Testis (tissue), 3 donors: ENCODE data around the gene OTUD4. TPM values are rescaled to one million over a fixed set of nuclear protein-coding genes. Genes with fewer than 3 reads are reported as not detected.

ENCODE experiments used
- DNase-seq: peaks from one replicate; pipeline ENCODE4 v3.0.0-alpha.2; 2019
- H3K27ac ChIP-seq, 2 donors: fragments of 200-600 bp; sonication (generic); one replicate each; pipeline ENCODE4 v1.5.1; 2019
- H3K27me3 ChIP-seq: fragments of 200-600 bp; sonication (generic); one replicate; pipeline ENCODE4 v1.5.1; 2019
- H3K36me3 ChIP-seq: fragments of 200-600 bp; sonication (generic); one replicate; pipeline ENCODE4 v1.5.1; 2017; ENCODE audit warnings: low read depth; ENCODE audit errors: missing control alignments
- H3K4me1 ChIP-seq: fragments of 200-600 bp; sonication (generic); one replicate; pipeline ENCODE4 v1.5.1; 2019
- H3K4me3 ChIP-seq, 2 donors: fragments of 200-600 bp; sonication (generic); one replicate each; pipeline ENCODE4 v1.5.1; 2017 to 2019
- H3K9me3 ChIP-seq: fragments of 200-600 bp; sonication (generic); one replicate; pipeline ENCODE4 v1.5.1; 2017
- POLR2A ChIP-seq: fragments of 450-650 bp; IDR thresholded peaks from one replicate; pipeline ENCODE4 v1.6.1; 2017; ENCODE audit warnings: antibody characterized with exemption, mild to moderate bottlenecking, moderate library complexity
- WGBS, 2 donors: methylation state at CpG; one replicate each; pipeline ENCODE4 v1.1.5; 2018; 5-methylcytosine and 5-hydroxymethylcytosine counted together
- intact Hi-C: fragments of 100-400 bp; cut with DNase I; formaldehyde crosslinking; loops from one replicate; pipeline ENCODE4 v1.15.1; 2023; ENCODE audit warnings: low total_unique reads
- polyA plus RNA-seq: library from polyadenylated mRNA; stranded (reverse); fragments of 350-450 nt; fragmentation: Illumina TruSeq; extraction: RNeasy Lipid Tissue Mini Kit (QIAGEN cat#74804); gene quantifications from one replicate; pipeline ENCODE4 v1.2.3, GENCODE V29; 2014; ENCODE audit warnings: low read depth, low replicate concordance; ENCODE audit not compliant: insufficient read depth
- total RNA-seq, 2 donors: library from RNA; depleted of rRNA; stranded (reverse); fragments of >200 nt; gene quantifications; one replicate each; pipeline ENCODE4 v1.2.3, GENCODE V29; 2016
- TF ChIP-seq, protein P1 (sequence below), 3 experiments: fragments of 450-650 bp in 2 of 3; fragments of 200-600 bp in 1 of 3; sonication (generic) in 1 of 3; IDR thresholded peaks; one replicate each; pipeline ENCODE4 v1.5.1; 2016 to 2019; ENCODE audit warnings: antibody characterized with exemption in 3 of 3, mild to moderate bottlenecking in 2 of 3, moderate library complexity in 1 of 3

Gene OTUD4
- total and polyA plus RNA-seq, 3 donors from 2014 or later = 68.8 to 93.9 (median 90.9) TPM

DNA sequence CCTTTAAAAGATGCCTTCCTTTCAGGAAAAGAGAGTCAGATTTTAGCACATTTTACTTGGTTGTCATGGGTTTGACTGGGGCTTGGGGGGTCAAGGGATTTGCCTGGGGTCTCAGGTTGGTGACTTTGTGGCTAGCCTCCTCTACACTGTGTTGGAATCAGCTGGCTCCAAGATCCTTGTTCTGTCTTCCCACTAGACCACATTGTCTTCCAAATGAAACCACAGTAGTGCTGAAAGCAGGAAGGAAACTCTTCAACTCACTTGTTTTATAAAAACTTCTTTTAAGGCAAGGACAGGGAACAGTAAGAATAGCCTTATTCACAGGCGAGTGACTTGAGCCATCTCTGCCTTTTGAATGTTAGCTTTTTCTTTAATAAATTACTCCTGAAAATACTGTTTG lies 37.0 kb upstream of the OTUD4 start:
- Histone ChIP-seq H3K27me3 (no peaks in the 10 kb centered on the region), H3K36me3 (no peaks in the 10 kb centered on the region), H3K27ac (no peak overlapping the region), H3K9me3 (no peaks in the 10 kb centered on the region), H3K4me3 (no peak overlapping the region), H3K4me1 (no peaks in the 10 kb centered on the region)
- DNase-seq = no peak
- TF ChIP-seq, protein P1, sequence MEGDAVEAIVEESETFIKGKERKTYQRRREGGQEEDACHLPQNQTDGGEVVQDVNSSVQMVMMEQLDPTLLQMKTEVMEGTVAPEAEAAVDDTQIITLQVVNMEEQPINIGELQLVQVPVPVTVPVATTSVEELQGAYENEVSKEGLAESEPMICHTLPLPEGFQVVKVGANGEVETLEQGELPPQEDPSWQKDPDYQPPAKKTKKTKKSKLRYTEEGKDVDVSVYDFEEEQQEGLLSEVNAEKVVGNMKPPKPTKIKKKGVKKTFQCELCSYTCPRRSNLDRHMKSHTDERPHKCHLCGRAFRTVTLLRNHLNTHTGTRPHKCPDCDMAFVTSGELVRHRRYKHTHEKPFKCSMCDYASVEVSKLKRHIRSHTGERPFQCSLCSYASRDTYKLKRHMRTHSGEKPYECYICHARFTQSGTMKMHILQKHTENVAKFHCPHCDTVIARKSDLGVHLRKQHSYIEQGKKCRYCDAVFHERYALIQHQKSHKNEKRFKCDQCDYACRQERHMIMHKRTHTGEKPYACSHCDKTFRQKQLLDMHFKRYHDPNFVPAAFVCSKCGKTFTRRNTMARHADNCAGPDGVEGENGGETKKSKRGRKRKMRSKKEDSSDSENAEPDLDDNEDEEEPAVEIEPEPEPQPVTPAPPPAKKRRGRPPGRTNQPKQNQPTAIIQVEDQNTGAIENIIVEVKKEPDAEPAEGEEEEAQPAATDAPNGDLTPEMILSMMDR (IDR thresholded peaks at IDR 0.05) = no peak
- no peak for TF ChIP-seq POLR2A
- intact Hi-C loops = no loop called here
- 65 to 76% methylated on average over 1 of the region's 1 CpG for WGBS, 2 donors

DNA sequence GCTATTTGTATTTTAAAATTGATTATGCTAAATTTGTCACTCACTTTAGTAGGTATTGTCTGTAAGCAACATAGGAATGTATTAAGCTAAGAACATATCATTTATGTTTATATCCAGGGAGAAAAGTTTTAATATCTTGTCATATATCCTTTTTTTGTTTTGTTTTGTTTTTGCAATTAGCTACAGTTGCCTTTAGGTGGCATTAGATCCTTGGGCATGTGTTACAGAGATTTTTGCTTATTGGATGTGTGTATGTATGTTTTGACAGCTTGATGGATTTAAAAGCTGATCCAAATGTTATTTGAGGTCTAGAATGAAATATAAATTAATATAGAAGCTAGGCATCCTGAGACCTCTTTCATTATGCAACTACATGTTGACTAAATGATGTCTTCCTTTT lies 36.1 kb upstream of the OTUD4 start:
- H3K27me3 ChIP-seq = no peaks in the 10 kb centered on the region

DNA sequence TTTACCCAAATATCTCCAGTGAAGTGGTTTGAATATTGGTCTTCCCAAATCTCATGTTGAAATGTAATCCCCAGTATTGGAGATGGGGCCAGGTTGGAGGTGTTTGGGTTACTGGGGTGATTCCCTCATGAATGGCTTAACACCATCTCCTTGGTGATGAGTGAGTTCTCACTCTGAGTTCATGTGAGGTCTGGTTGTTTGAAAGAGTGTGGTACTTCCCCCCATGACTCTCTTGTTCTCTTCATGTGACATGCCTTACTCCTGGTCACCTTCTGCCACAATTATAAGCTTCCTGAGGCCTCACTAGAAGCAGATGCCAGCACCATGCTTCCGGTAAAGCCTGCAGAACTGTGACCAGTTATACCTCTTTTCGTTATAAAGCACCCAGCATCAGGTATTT lies 32.9 kb upstream of the OTUD4 start:
- H3K27ac ChIP-seq = no peak overlapping the region
- WGBS, 2 donors = 91 to 92% methylated on average over 2 of the region's 2 CpGs
- intact Hi-C loops = no loop called here

More for the DNA sequence above, 36.1 kb upstream of the OTUD4 start:
- no peaks in the 10 kb centered on the region for H3K4me1 ChIP-seq
- TF ChIP-seq POLR2A = no peak
- TF ChIP-seq, protein P1 (IDR thresholded peaks at IDR 0.05) = peak in 1 of 3 experiments; percentile 18
- H3K4me3 ChIP-seq = no peak overlapping the region
- no peak for DNase-seq
- intact Hi-C loops = no loop called here
- H3K27ac ChIP-seq = no peak overlapping the region
- H3K9me3 ChIP-seq = no peaks in the 10 kb centered on the region
- H3K36me3 ChIP-seq = no peaks in the 10 kb centered on the region

DNA sequence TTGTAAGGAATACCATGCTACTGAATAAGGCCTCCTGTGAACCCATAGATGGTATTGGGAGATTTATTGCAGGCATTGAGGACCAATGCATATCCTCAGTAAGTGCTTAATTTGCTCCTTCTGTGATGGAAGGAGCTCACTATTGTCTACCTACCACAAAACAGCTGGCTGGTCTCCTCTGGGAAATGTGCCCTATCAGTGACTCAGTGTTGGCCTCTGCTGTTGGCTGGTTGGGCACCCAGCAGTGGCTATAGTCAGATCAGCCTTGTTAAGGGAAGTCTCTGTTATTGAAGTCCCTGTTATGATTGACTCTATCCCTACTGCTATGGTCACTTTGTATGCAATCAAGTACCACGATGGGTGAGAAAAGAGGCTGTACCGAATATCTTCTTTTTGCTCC lies 27.5 kb upstream of the OTUD4 start:
- no peaks in the 10 kb centered on the region for H3K4me1 ChIP-seq
- no peak for DNase-seq

More for the DNA sequence above, 32.9 kb upstream of the OTUD4 start:
- Histone ChIP-seq H3K36me3 (no peaks in the 10 kb centered on the region), H3K4me1 (no peaks in the 10 kb centered on the region), H3K4me3 (no peak overlapping the region), H3K9me3 (no peaks in the 10 kb centered on the region), H3K27me3 (no peaks in the 10 kb centered on the region)
- TF ChIP-seq, protein P1 (IDR thresholded peaks at IDR 0.05) = no peak
- no peak for TF ChIP-seq POLR2A
- DNase-seq = no peak

DNA sequence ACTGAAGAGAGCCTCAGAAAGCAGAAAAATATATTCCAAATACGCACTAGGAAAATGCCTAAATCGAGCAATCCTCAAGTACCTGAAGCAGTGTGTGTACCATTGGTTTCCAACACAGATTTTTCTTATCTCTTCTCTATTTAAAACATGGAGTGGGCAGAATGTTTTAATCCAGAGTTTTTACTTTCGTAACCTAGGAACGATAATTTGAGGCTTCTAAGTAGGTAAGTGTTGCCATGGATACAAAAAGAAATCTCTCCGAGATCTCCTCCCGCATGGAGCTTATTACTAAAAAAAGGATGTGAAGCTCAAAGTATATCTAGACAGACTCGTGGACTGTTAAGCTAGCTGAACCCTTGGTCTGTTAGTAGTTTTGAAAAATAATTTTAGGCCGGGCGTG lies 23.0 kb upstream of the OTUD4 start:
- Histone ChIP-seq H3K27me3 (no peaks in the 10 kb centered on the region), H3K9me3 (no peaks in the 10 kb centered on the region), H3K27ac (no peak overlapping the region), H3K4me3 (no peak overlapping the region), H3K4me1 (no peaks in the 10 kb centered on the region), H3K36me3 (no peaks in the 10 kb centered on the region)
- intact Hi-C loops = no loop called here
- WGBS, 2 donors = 61 to 80% methylated on average over 9 of the region's 9 CpGs
- TF ChIP-seq, protein P1 (IDR thresholded peaks at IDR 0.05) = no peak
- no peak for TF ChIP-seq POLR2A
- no peak for DNase-seq

More for the DNA sequence above, 27.5 kb upstream of the OTUD4 start:
- intact Hi-C loops = no loop called here
- no peak overlapping the region for H3K27ac ChIP-seq
- TF ChIP-seq POLR2A = no peak
- TF ChIP-seq, protein P1 (IDR thresholded peaks at IDR 0.05) = no peak
- H3K36me3 ChIP-seq = no peaks in the 10 kb centered on the region
- H3K9me3 ChIP-seq = no peaks in the 10 kb centered on the region
- H3K27me3 ChIP-seq = no peaks in the 10 kb centered on the region
- WGBS, 2 donors = 96 to 100% methylated on average over 2 of the region's 2 CpGs
- no peak overlapping the region for H3K4me3 ChIP-seq
